HepG2 (cell line): ENCODE measurements around the gene NEAT1. TPM values are rescaled to one million over a fixed set of nuclear protein-coding genes. Genes with fewer than 3 reads are reported as not detected.

Experiments
- ATAC-seq: fragments of 200-7000 bp; cut with Tn5 transposase; 3 replicates; pipeline ENCODE4 v1.9.1; 2020; ENCODE audit warnings: mild to moderate bottlenecking, moderate library complexity
- BruUV-seq: library from RNA; stranded (reverse); fragments of 400-500 nt; replicated peaks from 2 replicates; lab custom pipeline; 2021; lab: Mats Ljungman, UMichigan
- CTCF ChIA-PET: fragments of 300-600 bp; formaldehyde crosslinking; extraction: SDS; loops from one replicate; lab custom pipeline; 2021; ENCODE audit warnings: low total read pairs, inconsistent platforms, low intra/inter-chr PET ratio; lab: Yijun Ruan, JAX
- POLR2A ChIA-PET: fragments of 350-600 bp; sonication (Branson Sonifier 250); formaldehyde crosslinking; loops from one replicate; lab custom pipeline; 2020; ENCODE audit warnings: antibody characterized with exemption, inconsistent platforms; lab: Yijun Ruan, JAX
- DNase-seq: peaks from one replicate; pipeline ENCODE4 v3.0.0-alpha.2; 2015; ENCODE audit warnings: low spot score
- FAIRE-seq: peaks from 3 replicates; lab custom pipeline; 2011; peaks lifted over from hg19 to GRCh38; lab: Jason Lieb, UNC
- H2AFZ ChIP-seq: one replicate; pipeline ENCODE4 v1.6.1; 2011; ENCODE audit warnings: low read length, inconsistent platforms
- H3K27ac ChIP-seq: fragments of 300-600 bp; 3 replicates; pipeline ENCODE4 v1.8.0; 2011; ENCODE audit warnings: mixed run types, mild to moderate bottlenecking, mixed read lengths, low read length, inconsistent platforms; ENCODE audit not compliant: insufficient read depth; ENCODE audit errors: extremely low read length
- H3K27me3 ChIP-seq, 2 experiments: fragments of 200-600 bp in 1 of 2; 2 replicates in 1 of 2; 3 replicates in 1 of 2; pipeline versions ENCODE4 v1.6.0 to v1.8.0; 2011; ENCODE audit warnings: low read length in 2 of 2, mild to moderate bottlenecking in 2 of 2, moderate library complexity in 2 of 2, inconsistent platforms in 1 of 2; ENCODE audit not compliant: insufficient read depth in 2 of 2, control insufficient read depth in 1 of 2
- H3K36me3 ChIP-seq, 2 experiments: fragments of 200-600 bp in 1 of 2; replicated peaks in 1 of 2; 2 replicates in 1 of 2; 3 replicates in 1 of 2; pipeline versions ENCODE4 v1.5.1 to v1.8.0; 2011; ENCODE audit warnings: low read length in 2 of 2, inconsistent platforms in 1 of 2; ENCODE audit not compliant: insufficient read depth in 2 of 2, control insufficient read depth in 1 of 2
- H3K4me1 ChIP-seq: 2 replicates; pipeline ENCODE4 v1.5.1; 2012; ENCODE audit warnings: low read length, inconsistent platforms; ENCODE audit not compliant: insufficient read depth
- H3K4me2 ChIP-seq: 2 replicates; pipeline ENCODE4 v1.6.0; 2011; ENCODE audit warnings: low read depth, low read length, inconsistent platforms
- H3K4me3 ChIP-seq, 3 experiments: fragments of 200-600 bp in 1 of 3; sonication (generic), shearing (Covaris generic) in 1 of 3; replicated peaks in 1 of 3; 2 replicates each; pipeline ENCODE4 v1.5.1; 2011 to 2016; ENCODE audit warnings: low read length in 3 of 3, inconsistent platforms in 2 of 3, low read depth in 2 of 3, mild to moderate bottlenecking in 2 of 3, control low read depth in 1 of 3, mixed read lengths in 1 of 3; ENCODE audit not compliant: insufficient read depth in 1 of 3
- H3K79me2 ChIP-seq: one replicate; pipeline ENCODE4 v1.6.1; 2011; ENCODE audit warnings: low read length, inconsistent platforms; ENCODE audit not compliant: insufficient read depth
- H3K9ac ChIP-seq: 2 replicates; pipeline ENCODE4 v1.6.0; 2011; ENCODE audit warnings: mild to moderate bottlenecking, low read depth, low read length, inconsistent platforms; ENCODE audit not compliant: insufficient read depth
- H3K9me3 ChIP-seq: 2 replicates; pipeline ENCODE4 v1.5.1; 2012; ENCODE audit warnings: mild to moderate bottlenecking, low read length
- H4K20me1 ChIP-seq: 2 replicates; pipeline ENCODE4 v1.6.0; 2011; ENCODE audit warnings: inconsistent platforms, mild to moderate bottlenecking, low read length, moderate library complexity; ENCODE audit not compliant: insufficient read depth
- AGO2 ChIP-seq: fragments of 200-400 bp; formaldehyde crosslinking; optimal IDR thresholded peaks from 2 replicates; pipeline ENCODE3; 2017; ENCODE audit warnings: mild to moderate bottlenecking, low read depth, low read length, moderate library complexity
- HDAC2 ChIP-seq: sonication (generic); formaldehyde crosslinking; IDR thresholded peaks from 2 replicates; pipeline ENCODE4 v1.4.0; 2020; ENCODE audit warnings: missing genetic modification reagents
- LBX2 ChIP-seq: sonication (generic); formaldehyde crosslinking; IDR thresholded peaks from 2 replicates; pipeline ENCODE4 v1.5.0; 2020; ENCODE audit warnings: missing genetic modification reagents, mild to moderate bottlenecking, borderline replicate concordance
- POLR2G ChIP-seq: fragments of 200-400 bp; formaldehyde crosslinking; IDR thresholded peaks from 2 replicates; pipeline ENCODE4 v1.6.1; 2018; ENCODE audit warnings: mild to moderate bottlenecking, low read depth, low read length, moderate library complexity
- RBFOX2 ChIP-seq: fragments of 200-400 bp; formaldehyde crosslinking; IDR thresholded peaks from 2 replicates; pipeline ENCODE4 v1.6.1; 2017; ENCODE audit warnings: low read depth, mild to moderate bottlenecking, low read length
- RBM22 ChIP-seq: fragments of 200-400 bp; formaldehyde crosslinking; optimal IDR thresholded peaks from 2 replicates; pipeline ENCODE3; 2017; ENCODE audit warnings: mild to moderate bottlenecking, low read length, moderate library complexity
- TSC22D2 ChIP-seq: sonication (generic); formaldehyde crosslinking; IDR thresholded peaks from 2 replicates; pipeline ENCODE4 v1.5.1; 2020; ENCODE audit warnings: missing genetic modification reagents, mild to moderate bottlenecking, borderline replicate concordance
- ZBTB7B ChIP-seq: sonication (generic); formaldehyde crosslinking; IDR thresholded peaks from 2 replicates; pipeline ENCODE4 v1.4.0; 2020; ENCODE audit warnings: missing genetic modification reagents
- ZMYM2 ChIP-seq: sonication (generic); formaldehyde crosslinking; IDR thresholded peaks from 2 replicates; pipeline ENCODE4 v1.8.0; 2022; ENCODE audit warnings: mild to moderate bottlenecking, missing genetic modification reagents
- ZNF496 ChIP-seq: sonication (generic); formaldehyde crosslinking; IDR thresholded peaks from 2 replicates; pipeline ENCODE4 v1.8.1; 2023; ENCODE audit warnings: mild to moderate bottlenecking, moderate library complexity, missing genetic modification reagents; ENCODE audit not compliant: insufficient replicate concordance
- ZNF660 ChIP-seq: sonication (generic); formaldehyde crosslinking; IDR thresholded peaks from 2 replicates; pipeline ENCODE4 v1.5.1; 2020; ENCODE audit warnings: mild to moderate bottlenecking, low read depth, missing genetic modification reagents, borderline replicate concordance
- ZNF790 ChIP-seq: sonication (generic); formaldehyde crosslinking; IDR thresholded peaks from 2 replicates; pipeline ENCODE4 v1.8.0; 2022; ENCODE audit warnings: missing genetic modification reagents, mild to moderate bottlenecking, borderline replicate concordance
- WGBS: methylation state at CpG from one replicate; pipeline ENCODE4 v1.1.6; 2017; ENCODE audit warnings: low lambda C conversion rate; 5-methylcytosine and 5-hydroxymethylcytosine counted together
- in situ Hi-C: cut with HindIII; loops from 2 replicates; pipeline ENCODE4 v1.10.0; 2017; ENCODE audit warnings: low pct_unique_long_range_greater_than_20kb; ENCODE audit not compliant: extremely low pct_ligation_motif_present
- intact Hi-C: fragments of 100-400 bp; cut with micrococcal nuclease; formaldehyde crosslinking; loops from one replicate; pipeline ENCODE4 v1.10.0; 2022; ENCODE audit not compliant: unreplicated experiment
- polyA plus RNA-seq, 8 experiments: library from polyadenylated mRNA; depleted of rRNA in 3 of 8; stranded (reverse) in 7 of 8; unstranded in 1 of 8; fragments of >200 nt; fragmentation: Illumina TruSeq in 4 of 8; extraction: Trizol in 4 of 8; gene quantifications; 2 replicates each; pipeline versions ENCODE4 v1.2.1 to v1.2.3, GENCODE V29; 2011 to 2016; ENCODE audit warnings: low read depth in 4 of 8, missing spikeins in 1 of 8, mixed read lengths in 1 of 8; ENCODE audit not compliant: insufficient read depth in 1 of 8
- total RNA-seq, 5 experiments: library from RNA; depleted of rRNA; stranded (reverse); fragments of >200 nt; fragmentation: Illumina TruSeq; extraction: Trizol; gene quantifications; 2 replicates each; pipeline ENCODE4 v1.2.3, GENCODE V29; 2016; ENCODE audit warnings: low read depth in 1 of 5
- TF ChIP-seq, protein P1 (sequence below): sonication (generic); formaldehyde crosslinking; IDR thresholded peaks from 2 replicates; pipeline ENCODE4 v1.5.1; 2020; ENCODE audit warnings: mild to moderate bottlenecking, missing genetic modification reagents
- TF ChIP-seq, protein P2 (sequence below): sonication (generic); formaldehyde crosslinking; conservative IDR thresholded peaks from 2 replicates; pipeline ENCODE4 v1.8.0; 2022; ENCODE audit warnings: low read depth, missing genetic modification reagents
- TF ChIP-seq, protein P3 (sequence below): sonication (generic); formaldehyde crosslinking; IDR thresholded peaks from 2 replicates; pipeline ENCODE4 v1.4.0; 2020; ENCODE audit warnings: low read depth, mild to moderate bottlenecking, missing genetic modification reagents
- TF ChIP-seq, protein P4 (sequence below): sonication (generic); formaldehyde crosslinking; IDR thresholded peaks from 2 replicates; pipeline ENCODE4 v1.5.0; 2020; ENCODE audit warnings: missing genetic modification reagents

Gene NEAT1
- total and polyA plus RNA-seq, 2 of the 13 experiments (the other 11 are each of a cell fraction or from before 2014, with no cell fraction given), result 20.5 to 41.2 TPM

DNA sequence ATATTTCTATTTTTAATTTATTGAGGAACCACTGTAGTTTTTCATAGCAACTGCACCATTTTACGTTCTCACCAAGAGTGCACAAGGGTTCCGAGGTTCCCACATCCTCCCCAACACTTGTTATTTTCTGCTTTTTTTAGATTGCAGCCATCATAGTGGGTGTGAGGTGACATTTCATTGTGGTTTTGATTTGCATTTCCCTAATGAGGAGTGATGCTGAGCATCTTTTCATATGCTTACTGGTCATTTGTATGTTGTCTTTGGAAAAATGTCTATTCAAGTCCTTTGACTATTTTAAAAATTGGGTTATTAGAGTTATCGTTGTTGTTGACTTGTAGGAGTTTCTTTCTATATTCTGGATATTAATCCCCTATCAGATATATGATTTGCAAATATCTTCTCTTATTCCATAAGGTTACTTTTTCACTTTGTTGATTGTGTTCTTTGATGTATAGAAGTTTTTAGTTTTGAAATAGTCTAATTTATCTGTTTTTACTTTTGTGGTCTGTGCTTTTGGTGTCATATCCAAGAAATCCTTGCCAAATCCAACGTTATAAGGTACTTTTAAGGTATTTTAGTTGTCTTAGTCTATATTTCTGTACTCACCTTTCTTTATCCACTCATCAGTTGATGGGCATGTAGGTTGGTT is 9.0 kb downstream of the NEAT1 start:
- WGBS, result 83% methylated on average over 4 of the region's 4 CpGs
- Histone ChIP-seq H3K4me1 (peaks cover 91% of the 10 kb centered on the region), H3K4me3 (no peak overlapping the region), H3K4me2 (peak overlapping the region; percentile 44; the same call in 1 of the 2 replicates), H3K27ac (no peak overlapping the region), H3K9me3 (no peaks in the 10 kb centered on the region), H2AFZ (no peak overlapping the region), H3K9ac (no peak overlapping the region), H3K27me3 (no peaks in the 10 kb centered on the region), H3K79me2 (peaks cover 75% of the 10 kb centered on the region), H3K36me3 (peaks cover 5 to 26% of the 10 kb centered on the region in 2 experiments; a peak in 4 of 5 replicates), H4K20me1 (peaks cover 100% of the 10 kb centered on the region)
- ATAC-seq, result no peak
- BruUV-seq, result no TSS peak
- CTCF ChIA-PET, result interaction anchor here (1.6 kb wide), 1 partner anchor 16 kb away, joined by 6 read pairs; no protein-coding TSS in a partner anchor
- no peak for DNase-seq
- FAIRE-seq, result no peak
- intact Hi-C loops, result no loop called here
- in situ Hi-C loops, result no loop called here
- POLR2A ChIA-PET, result interaction anchor here (1.4 to 1.6 kb wide), 3 partner anchors 9 to 16 kb away, joined by 5 to 15 read pairs (median 6); partner anchors contain the start of gene NEAT1
- TF ChIP-seq HDAC2 (CRISPR knock-in tag) (no peak), RBFOX2 (peak; percentile 61; the same call in 1 of the 2 replicates), TSC22D2 (no peak), LBX2 (CRISPR knock-in tag) (no peak), RBM22 (peak; percentile 70), AGO2 (peak; percentile 20), ZNF790 (CRISPR knock-in tag) (no peak), ZNF496 (CRISPR knock-in tag) (no peak), ZBTB7B (CRISPR knock-in tag) (no peak), ZMYM2 (CRISPR knock-in tag) (no peak), POLR2G (peak; percentile 76), ZNF660 (CRISPR knock-in tag) (no peak)
- TF ChIP-seq, protein P1, sequence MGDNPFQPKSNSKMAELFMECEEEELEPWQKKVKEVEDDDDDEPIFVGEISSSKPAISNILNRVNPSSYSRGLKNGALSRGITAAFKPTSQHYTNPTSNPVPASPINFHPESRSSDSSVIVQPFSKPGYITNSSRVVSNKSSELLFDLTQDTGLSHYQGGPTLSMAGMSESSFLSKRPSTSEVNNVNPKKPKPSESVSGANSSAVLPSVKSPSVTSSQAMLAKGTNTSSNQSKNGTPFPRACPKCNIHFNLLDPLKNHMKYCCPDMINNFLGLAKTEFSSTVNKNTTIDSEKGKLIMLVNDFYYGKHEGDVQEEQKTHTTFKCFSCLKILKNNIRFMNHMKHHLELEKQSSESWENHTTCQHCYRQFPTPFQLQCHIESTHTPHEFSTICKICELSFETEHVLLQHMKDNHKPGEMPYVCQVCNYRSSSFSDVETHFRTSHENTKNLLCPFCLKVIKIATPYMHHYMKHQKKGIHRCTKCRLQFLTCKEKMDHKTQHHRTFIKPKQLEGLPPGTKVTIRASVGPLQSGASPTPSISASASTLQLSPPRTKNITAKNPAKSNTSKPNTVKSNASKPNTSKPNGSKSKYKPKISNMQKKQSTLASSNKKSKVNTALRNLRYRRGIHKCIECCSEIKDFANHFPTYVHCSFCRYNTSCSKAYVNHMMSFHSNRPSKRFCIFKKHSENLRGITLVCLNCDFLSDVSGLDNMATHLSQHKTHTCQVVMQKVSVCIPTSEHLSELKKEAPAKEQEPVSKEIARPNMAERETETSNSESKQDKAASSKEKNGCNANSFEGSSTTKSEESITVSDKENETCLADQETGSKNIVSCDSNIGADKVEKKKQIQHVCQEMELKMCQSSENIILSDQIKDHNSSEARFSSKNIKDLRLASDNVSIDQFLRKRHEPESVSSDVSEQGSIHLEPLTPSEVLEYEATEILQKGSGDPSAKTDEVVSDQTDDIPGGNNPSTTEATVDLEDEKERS (CRISPR knock-in tag), result no peak
- TF ChIP-seq, protein P2, sequence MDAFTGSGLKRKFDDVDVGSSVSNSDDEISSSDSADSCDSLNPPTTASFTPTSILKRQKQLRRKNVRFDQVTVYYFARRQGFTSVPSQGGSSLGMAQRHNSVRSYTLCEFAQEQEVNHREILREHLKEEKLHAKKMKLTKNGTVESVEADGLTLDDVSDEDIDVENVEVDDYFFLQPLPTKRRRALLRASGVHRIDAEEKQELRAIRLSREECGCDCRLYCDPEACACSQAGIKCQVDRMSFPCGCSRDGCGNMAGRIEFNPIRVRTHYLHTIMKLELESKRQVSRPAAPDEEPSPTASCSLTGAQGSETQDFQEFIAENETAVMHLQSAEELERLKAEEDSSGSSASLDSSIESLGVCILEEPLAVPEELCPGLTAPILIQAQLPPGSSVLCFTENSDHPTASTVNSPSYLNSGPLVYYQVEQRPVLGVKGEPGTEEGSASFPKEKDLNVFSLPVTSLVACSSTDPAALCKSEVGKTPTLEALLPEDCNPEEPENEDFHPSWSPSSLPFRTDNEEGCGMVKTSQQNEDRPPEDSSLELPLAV, result no peak
- TF ChIP-seq, protein P3, sequence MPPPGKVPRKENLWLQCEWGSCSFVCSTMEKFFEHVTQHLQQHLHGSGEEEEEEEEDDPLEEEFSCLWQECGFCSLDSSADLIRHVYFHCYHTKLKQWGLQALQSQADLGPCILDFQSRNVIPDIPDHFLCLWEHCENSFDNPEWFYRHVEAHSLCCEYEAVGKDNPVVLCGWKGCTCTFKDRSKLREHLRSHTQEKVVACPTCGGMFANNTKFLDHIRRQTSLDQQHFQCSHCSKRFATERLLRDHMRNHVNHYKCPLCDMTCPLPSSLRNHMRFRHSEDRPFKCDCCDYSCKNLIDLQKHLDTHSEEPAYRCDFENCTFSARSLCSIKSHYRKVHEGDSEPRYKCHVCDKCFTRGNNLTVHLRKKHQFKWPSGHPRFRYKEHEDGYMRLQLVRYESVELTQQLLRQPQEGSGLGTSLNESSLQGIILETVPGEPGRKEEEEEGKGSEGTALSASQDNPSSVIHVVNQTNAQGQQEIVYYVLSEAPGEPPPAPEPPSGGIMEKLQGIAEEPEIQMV (CRISPR knock-in tag), result no peak
- TF ChIP-seq, protein P4, sequence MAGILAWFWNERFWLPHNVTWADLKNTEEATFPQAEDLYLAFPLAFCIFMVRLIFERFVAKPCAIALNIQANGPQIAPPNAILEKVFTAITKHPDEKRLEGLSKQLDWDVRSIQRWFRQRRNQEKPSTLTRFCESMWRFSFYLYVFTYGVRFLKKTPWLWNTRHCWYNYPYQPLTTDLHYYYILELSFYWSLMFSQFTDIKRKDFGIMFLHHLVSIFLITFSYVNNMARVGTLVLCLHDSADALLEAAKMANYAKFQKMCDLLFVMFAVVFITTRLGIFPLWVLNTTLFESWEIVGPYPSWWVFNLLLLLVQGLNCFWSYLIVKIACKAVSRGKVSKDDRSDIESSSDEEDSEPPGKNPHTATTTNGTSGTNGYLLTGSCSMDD (CRISPR knock-in tag), result no peak
